NCI-H510A treated with DMSO at 0.1 percent for 48 hours (cell line): Measurements from ENCODE around the gene SART3.
"Not testable (repeated sequence)": the region's sequence is repeated elsewhere in the genome, so short reads cannot be mapped to it uniquely, and the experiment has no call there.

Experiments
- DNase-seq: peaks from one replicate; lab custom pipeline; 2025; lab: John Stamatoyannopoulos, UW

Gene SART3

DNA sequence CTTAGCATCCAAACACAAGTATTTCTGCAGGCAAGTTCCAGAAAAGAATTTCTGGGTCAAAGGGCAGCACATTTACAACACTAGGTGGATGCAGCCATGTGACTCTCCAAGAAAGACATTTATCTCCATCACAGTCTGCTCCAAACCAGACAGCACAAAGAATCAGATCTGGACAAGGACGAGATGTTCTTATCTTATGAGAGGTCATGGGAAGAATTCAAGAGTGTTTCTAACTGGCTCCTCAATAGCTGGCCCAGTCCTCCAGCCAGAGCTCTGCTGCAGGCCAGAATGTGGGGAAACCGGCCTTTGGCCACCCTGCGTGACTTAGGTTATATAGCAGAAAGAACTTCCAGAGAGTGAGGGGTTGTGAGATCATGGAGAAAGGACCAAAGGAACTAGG is 19.6 kb upstream of the SART3 start:
- no peak for DNase-seq

- no peak for DNase-seq
These were observed 17.8 kb upstream of the SART3 start for GRCh38 chr12:108578813-108579212.

- no peak for DNase-seq
These were observed 17.3 kb upstream of the SART3 start for GRCh38 chr12:108578264-108578663.

DNA sequence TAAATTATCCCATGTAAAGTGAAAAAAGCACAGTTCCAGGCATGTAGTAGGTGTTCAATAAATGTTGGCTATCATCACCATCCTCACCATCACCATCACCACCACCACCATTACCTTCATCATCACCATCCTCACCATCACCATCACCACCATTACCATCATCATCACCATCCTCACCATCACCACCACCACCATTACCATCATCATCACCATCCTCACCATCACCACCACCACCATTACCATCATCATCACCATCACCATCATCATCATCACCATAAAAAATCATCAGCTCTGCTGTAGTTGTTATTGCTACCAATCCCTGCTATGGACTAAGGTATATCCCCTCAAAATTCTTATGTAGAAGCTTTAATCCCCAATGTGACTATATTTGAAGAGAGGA is 16.5 kb upstream of the SART3 start:
- DNase-seq: no peak

- no peak for DNase-seq
These were observed 15.8 kb upstream of the SART3 start for GRCh38 chr12:108576660-108577234.

- no peak for DNase-seq
These were observed 14.4 kb upstream of the SART3 start for GRCh38 chr12:108575199-108575912.

GRCh38 chr12:108574276-108574675 is 13.3 kb upstream of the SART3 start:
- DNase-seq: not testable (repeated sequence)

GRCh38 chr12:108573317-108573716 is 12.3 kb upstream of the SART3 start:
- DNase-seq: no peak

- no peak for DNase-seq
These were observed 11.3 kb upstream of the SART3 start for GRCh38 chr12:108572166-108572790.

GRCh38 chr12:108571609-108572165 is 10.7 kb upstream of the SART3 start:
- DNase-seq: no peak

- DNase-seq: no peak
These were observed 10.0 kb upstream of the SART3 start for GRCh38 chr12:108570743-108571608.

GRCh38 chr12:108568338-108569154 is 7.6 kb upstream of the SART3 start:
- DNase-seq: peak; percentile 89

DNA sequence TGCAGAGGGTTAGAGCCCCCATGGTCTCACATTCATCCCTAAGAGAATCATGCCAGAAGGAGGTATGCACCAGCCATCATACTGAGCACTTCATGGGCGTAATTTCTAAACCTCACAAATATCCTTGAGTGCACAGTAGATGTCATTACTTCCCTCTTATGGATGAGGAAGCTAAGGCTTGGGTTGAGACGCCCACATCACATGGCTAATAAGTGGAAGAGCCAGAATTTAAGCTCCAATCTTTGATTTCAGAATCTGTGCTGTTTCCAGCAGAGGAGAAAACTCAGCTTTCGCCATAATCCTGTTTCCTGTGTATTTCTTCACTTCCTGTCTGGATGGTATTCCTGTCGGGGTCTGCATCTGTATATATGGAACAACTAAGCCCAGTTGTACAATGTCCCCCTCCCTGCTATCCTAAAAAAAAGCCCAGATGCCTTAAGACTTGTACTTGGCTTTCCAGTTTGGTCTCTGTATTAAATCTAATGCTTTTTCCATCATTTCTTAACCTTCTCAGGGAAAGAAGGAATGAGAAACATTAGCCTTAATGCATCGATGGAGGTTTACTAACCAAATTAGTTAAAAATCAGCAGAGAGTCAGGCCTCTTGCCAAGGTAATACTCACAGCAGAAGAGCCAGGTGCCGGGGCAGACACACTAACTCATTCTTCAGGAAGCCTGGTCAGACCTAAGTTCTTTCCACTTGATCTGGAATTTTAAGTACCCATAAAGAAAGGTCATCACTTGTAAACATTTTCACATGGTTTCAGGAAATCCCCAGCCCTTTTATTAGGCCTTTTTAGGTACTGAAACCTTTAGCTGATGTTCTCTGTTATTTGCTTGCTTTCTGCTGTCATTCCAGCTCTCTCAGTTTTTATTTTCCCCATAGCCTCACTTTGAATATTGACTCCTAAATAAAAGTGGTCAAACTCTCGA is 6.7 kb upstream of the SART3 start:
- peak; percentile 3 for DNase-seq

DNA sequence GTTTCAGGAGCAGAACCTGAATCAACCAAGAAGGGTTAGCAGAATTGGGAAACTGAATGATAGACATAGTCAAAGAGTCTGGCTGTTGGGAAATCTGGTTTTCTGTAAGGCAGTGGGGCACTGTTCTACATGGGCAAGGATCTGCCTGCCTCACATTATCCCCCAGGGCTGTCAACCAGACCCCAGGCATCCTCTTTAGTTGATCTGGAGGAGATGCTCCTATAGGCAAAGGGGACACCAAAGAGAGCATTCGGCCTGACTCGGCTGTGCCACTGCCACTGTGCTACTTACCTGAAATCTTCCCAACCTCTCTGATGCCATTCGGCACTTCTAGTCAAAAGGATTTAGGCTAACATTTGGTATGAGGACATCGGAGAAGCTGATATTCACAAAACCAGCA is 5.5 kb upstream of the SART3 start:
- DNase-seq: no peak

DNA sequence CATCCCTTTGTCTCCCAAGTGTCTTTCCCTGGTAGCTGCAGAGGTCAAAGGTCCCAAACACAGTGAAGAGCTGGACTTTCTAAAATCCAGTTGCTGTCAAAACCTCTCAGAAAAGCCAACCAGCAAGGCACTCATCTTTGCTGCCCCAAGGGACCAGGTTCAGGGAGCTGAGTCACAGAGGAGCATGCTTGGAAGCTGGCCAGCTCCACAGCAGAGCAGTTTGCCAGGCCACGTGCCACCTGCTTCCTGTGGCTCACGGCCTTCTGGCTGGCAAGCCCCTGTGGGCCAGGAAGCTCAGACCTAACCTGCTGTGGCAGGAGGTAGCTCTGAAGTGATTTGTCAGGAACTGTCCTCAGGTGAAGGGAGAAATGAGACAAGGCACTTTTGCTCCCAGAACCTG is 5.0 kb upstream of the SART3 start:
- peak; percentile 56 for DNase-seq

DNA sequence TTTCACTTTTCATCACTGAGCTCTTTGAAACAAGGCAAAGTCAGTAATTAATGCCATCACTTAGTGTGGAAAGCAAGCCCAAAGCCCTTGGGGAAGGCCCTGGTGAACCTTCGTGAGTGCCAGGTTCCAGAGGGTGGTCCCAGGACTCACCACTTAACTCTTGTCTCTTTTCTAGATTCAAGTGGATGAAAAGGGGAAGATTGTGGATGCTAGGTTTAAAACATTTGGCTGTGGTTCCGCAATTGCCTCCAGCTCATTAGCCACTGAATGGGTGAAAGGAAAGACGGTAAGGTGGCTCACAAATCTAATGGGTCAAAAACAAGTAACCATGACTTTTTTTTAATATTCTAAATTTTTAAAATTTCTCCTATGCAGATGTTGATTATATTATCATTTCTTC is 4.2 kb upstream of the SART3 start:
- DNase-seq: no peak

DNA sequence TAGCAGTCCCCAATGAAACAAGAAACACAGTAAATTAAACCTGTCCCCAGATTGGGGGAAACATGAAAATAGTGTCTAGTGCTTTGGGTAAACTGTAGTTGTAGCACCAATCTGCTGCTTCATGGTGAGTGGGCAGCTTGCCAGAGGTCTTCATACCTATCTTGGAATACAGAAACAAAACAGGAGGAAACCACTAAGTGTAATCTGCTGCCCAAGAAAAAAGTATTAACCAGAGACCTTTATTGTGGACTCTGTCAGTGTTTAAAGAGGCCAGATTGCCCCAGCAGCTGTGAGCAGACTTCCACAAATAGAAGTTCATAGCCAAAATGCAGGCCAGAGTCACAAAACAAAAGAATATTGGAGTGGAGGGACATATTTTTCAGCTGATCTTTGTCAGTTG is 3.8 kb upstream of the SART3 start:
- no peak for DNase-seq

DNA sequence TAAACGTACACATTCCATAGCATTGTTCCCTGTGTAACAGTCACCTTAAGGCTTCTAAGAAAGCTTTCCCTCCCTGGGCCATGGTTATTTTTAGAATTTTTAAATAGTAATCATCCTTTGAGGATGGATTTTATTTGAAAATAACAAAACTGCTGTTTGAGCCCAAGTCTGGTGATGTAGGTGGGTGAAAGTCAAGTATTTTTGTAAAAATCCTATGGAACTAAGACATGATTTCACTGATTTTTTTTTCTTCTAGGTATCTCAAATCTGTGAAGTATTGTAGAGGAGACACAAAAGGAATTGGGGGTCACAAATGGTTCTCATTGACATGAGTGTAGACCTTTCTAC is 2.8 kb upstream of the SART3 start:
- DNase-seq: no peak

- peak; percentile 80 for DNase-seq
These were observed 2.3 kb upstream of the SART3 start for GRCh38 chr12:108563136-108563803.
